Frontal cortex (tissue), 4 donors: ENCODE measurements around the gene AP5B1. TPM values are rescaled to one million over a fixed set of nuclear protein-coding genes. Genes with fewer than 3 reads are reported as not detected.

ENCODE experiments used
- DNase-seq, 2 donors: peaks; one replicate each; pipeline ENCODE4 v3.0.0; 2012; ENCODE audit warnings: low spot score in 2 of 2
- FAIRE-seq: peaks from 2 replicates; lab custom pipeline; 2012; peaks lifted over from hg19 to GRCh38; lab: Jason Lieb, UNC
- total RNA-seq: library from RNA; depleted of rRNA; stranded (reverse); fragments of >200 nt; gene quantifications from one replicate; pipeline ENCODE4 v1.2.3, GENCODE V29; 2014
- donor health status: control.
- donor health status: control.
- donor health status: control.

Gene AP5B1
- total RNA-seq, 1 donor from 2014 or later: 4.1 TPM

- DNase-seq (no peak), FAIRE-seq (no peak)
These were observed 54.1 kb downstream of the AP5B1 start for GRCh38 chr11:65726660-65727059.

Other genes starting within 250 kb of the AP5B1 start
- 17.5 TPM for gene LTBP3, start 222.6 kb downstream of the AP5B1 start, total RNA-seq
- 15.9 TPM for gene ZNRD2, start 210.5 kb downstream of the AP5B1 start, total RNA-seq
- 19.6 TPM for gene FAM89B, start 208.4 kb downstream of the AP5B1 start, total RNA-seq
- gene EHBP1L1, start 204.9 kb downstream of the AP5B1 start, total RNA-seq: 8.6 TPM
- gene KCNK7, start 185.2 kb downstream of the AP5B1 start, total RNA-seq: not detected
- 6.9 TPM for gene MAP3K11, start 166.8 kb downstream of the AP5B1 start, total RNA-seq
- gene PCNX3, start 165.2 kb downstream of the AP5B1 start, total RNA-seq: 7.7 TPM
- 3.7 TPM for gene SIPA1, start 142.9 kb downstream of the AP5B1 start, total RNA-seq
- gene RELA, start 118.1 kb downstream of the AP5B1 start, total RNA-seq: 16.3 TPM
- gene KAT5, start 68.7 kb downstream of the AP5B1 start, total RNA-seq: 61.1 TPM
- gene RNASEH2C, start 60.2 kb downstream of the AP5B1 start, total RNA-seq: 9.4 TPM
- gene OVOL1, start 6.1 kb upstream of the AP5B1 start, total RNA-seq: under 0.01 TPM
- gene SNX32, start 53.0 kb upstream of the AP5B1 start, total RNA-seq: 6.1 TPM
- 613 TPM for gene CFL1, start 77.2 kb upstream of the AP5B1 start, total RNA-seq
- 42.8 TPM for gene MUS81, start 79.5 kb upstream of the AP5B1 start, total RNA-seq
- gene EFEMP2, start 91.8 kb upstream of the AP5B1 start, total RNA-seq: 13.0 TPM
- gene CTSW, start 98.9 kb upstream of the AP5B1 start, total RNA-seq: not detected
- 154 TPM for gene FIBP, start 107.5 kb upstream of the AP5B1 start, total RNA-seq
- gene CCDC85B, start 109.7 kb upstream of the AP5B1 start, total RNA-seq: 12.2 TPM
- gene FOSL1, start 119.4 kb upstream of the AP5B1 start, total RNA-seq: not detected
- 11.8 TPM for gene C11orf68, start 138.1 kb upstream of the AP5B1 start, total RNA-seq
- gene DRAP1, start 138.4 kb upstream of the AP5B1 start, total RNA-seq: 113 TPM
- gene TSGA10IP, start 164.5 kb upstream of the AP5B1 start, total RNA-seq: not detected
- gene SART1, start 180.8 kb upstream of the AP5B1 start, total RNA-seq: 44.8 TPM
- gene EIF1AD, start 221.2 kb upstream of the AP5B1 start, total RNA-seq: 22.0 TPM
- 25.3 TPM for gene BANF1, start 221.5 kb upstream of the AP5B1 start, total RNA-seq
- not detected for gene CST6, start 231.0 kb upstream of the AP5B1 start, total RNA-seq
- gene CATSPER1, start 245.5 kb upstream of the AP5B1 start, total RNA-seq: not detected